K562 (cell line): ENCODE results near the gene DENND2A. TPM values are rescaled to one million over a fixed set of nuclear protein-coding genes. Genes with fewer than 3 reads are reported as not detected.
A peak's percentile ranks its signal among the peaks of the same experiment; 100 is the strongest.

Experiments used
- BDP1 ChIP-seq: IDR thresholded peaks from 3 replicates; pipeline ENCODE4 v1.6.1; 2011; ENCODE audit not compliant: insufficient read length, insufficient read depth
- E2F4 ChIP-seq: sonication (generic); formaldehyde crosslinking; IDR thresholded peaks from 2 replicates; pipeline ENCODE4 v1.8.0; 2022; ENCODE audit warnings: mild to moderate bottlenecking, low read depth, missing genetic modification reagents
- EGR1 ChIP-seq: fragments of 450-650 bp; conservative IDR thresholded peaks from 2 replicates; pipeline ENCODE4 v1.6.1; 2017; ENCODE audit warnings: mild to moderate bottlenecking
- FOSL1 ChIP-seq: fragments of 200-800 bp; sonication (Bioruptor generic); conservative IDR thresholded peaks from 2 replicates; pipeline ENCODE4 v1.6.1; 2016; ENCODE audit warnings: missing genetic modification characterization, missing compliant biosample characterization
- HMGN3 ChIP-seq: IDR thresholded peaks from 2 replicates; pipeline ENCODE4 v1.6.1; 2011; ENCODE audit warnings: borderline replicate concordance, low read depth, mild to moderate bottlenecking, mixed read lengths, low read length; ENCODE audit not compliant: insufficient read length; ENCODE audit errors: extremely low read depth
- MAFK ChIP-seq: IDR thresholded peaks from 2 replicates; pipeline ENCODE4 v1.6.1; 2011; ENCODE audit warnings: low read length, improper control_type of control experiment
- MYC ChIP-seq, 2 experiments: fragments of 250-450 bp in 1 of 2; sonication (Bioruptor Pico) in 1 of 2; IDR thresholded peaks; 2 replicates each; pipeline versions ENCODE4 v1.5.1 to v1.6.1; 2012 to 2021; ENCODE audit warnings: low read depth in 2 of 2, borderline replicate concordance in 1 of 2, improper control_type of control experiment in 1 of 2, low read length in 1 of 2, mild to moderate bottlenecking in 1 of 2, moderate library complexity in 1 of 2
- NRF1 ChIP-seq, 2 experiments: fragments of 450-650 bp; IDR thresholded peaks in 1 of 2; conservative IDR thresholded peaks in 1 of 2; 2 replicates each; pipeline ENCODE4 v1.6.1; 2014; ENCODE audit warnings: mild to moderate bottlenecking in 2 of 2
- PCBP2 ChIP-seq: fragments of 200-400 bp; formaldehyde crosslinking; IDR thresholded peaks from 2 replicates; pipeline ENCODE4 v1.6.1; 2018; ENCODE audit warnings: low read length, low read depth, mild to moderate bottlenecking, moderate library complexity; ENCODE audit not compliant: poor library complexity, severe bottlenecking
- RBBP5 ChIP-seq: fragments of 200-600 bp; sonication (generic); IDR thresholded peaks from 2 replicates; pipeline ENCODE4 v1.6.1; 2012; ENCODE audit warnings: borderline replicate concordance, mild to moderate bottlenecking, low read length, control low read depth, inconsistent platforms; ENCODE audit not compliant: insufficient read depth, poor library complexity, severe bottlenecking
- RCOR1 ChIP-seq, 2 experiments: IDR thresholded peaks; 2 replicates each; pipeline ENCODE4 v1.6.1; 2012; ENCODE audit warnings: low read depth in 2 of 2, low read length in 2 of 2, borderline replicate concordance in 1 of 2, improper control_type of control experiment in 1 of 2
- SAP30 ChIP-seq: fragments of 200-600 bp; sonication (generic); IDR thresholded peaks from 2 replicates; pipeline ENCODE4 v1.6.1; 2012; ENCODE audit warnings: borderline replicate concordance, low read depth, mild to moderate bottlenecking, moderate library complexity, low read length, control low read depth, inconsistent platforms; ENCODE audit not compliant: insufficient read depth, poor library complexity, severe bottlenecking
- SMARCA4 ChIP-seq: fragments of 450-650 bp; IDR thresholded peaks from 2 replicates; pipeline ENCODE4 v1.6.1; 2016
- SOX6 ChIP-seq: fragments of 450-650 bp; IDR thresholded peaks from 2 replicates; pipeline ENCODE4 v1.6.1; 2014; ENCODE audit warnings: mild to moderate bottlenecking
- THRAP3 ChIP-seq: fragments of 450-650 bp; IDR thresholded peaks from 2 replicates; pipeline ENCODE4 v1.6.1; 2016; ENCODE audit warnings: mild to moderate bottlenecking, inconsistent platforms, borderline replicate concordance
- TRIM24 ChIP-seq, 2 experiments: fragments of 450-650 bp; IDR thresholded peaks; 2 replicates each; pipeline ENCODE4 v1.6.1; 2016
- ZNF224 ChIP-seq: sonication (generic); formaldehyde crosslinking; IDR thresholded peaks from 2 replicates; pipeline ENCODE4 v1.8.0; 2022; ENCODE audit warnings: mild to moderate bottlenecking, missing genetic modification reagents
- ZNF277 ChIP-seq: fragments of 250-450 bp; sonication (Bioruptor Pico); IDR thresholded peaks from 2 replicates; pipeline ENCODE4 v1.8.0; 2022; ENCODE audit warnings: inconsistent platforms, mild to moderate bottlenecking, moderate library complexity, borderline replicate concordance
- polyA plus RNA-seq, 8 experiments: library from polyadenylated mRNA; depleted of rRNA in 4 of 8; stranded (reverse) in 5 of 8; unstranded in 3 of 8; fragments of >200 nt; fragmentation: Nextera tagmentation in 2 of 8; fragmentation: Illumina TruSeq in 1 of 8; extraction: Ambion mirVana in 2 of 8; extraction: Trizol in 1 of 8; gene quantifications; 2 replicates each; pipeline versions ENCODE4 v1.2.1 to v1.2.3, GENCODE V29; 2011 to 2014; ENCODE audit warnings: inconsistent platforms in 1 of 8, missing spikeins in 1 of 8
- total RNA-seq, 7 experiments: library from RNA; depleted of rRNA in 6 of 7; stranded (reverse); fragments of >200 nt in 6 of 7; fragmentation: Illumina TruSeq in 2 of 7; extraction: Trizol in 2 of 7; gene quantifications; 2 replicates each; pipeline versions ENCODE4 v1.2.1 to v1.2.3, GENCODE V29; 2011 to 2021; ENCODE audit warnings: low replicate concordance in 1 of 7
- TF ChIP-seq, protein P1 (sequence below): fragments of 450-650 bp; formaldehyde crosslinking; IDR thresholded peaks from 2 replicates; pipeline ENCODE4 v1.4.0; 2020; ENCODE audit warnings: mild to moderate bottlenecking, moderate library complexity

The DENND2A gene
- total and polyA plus RNA-seq, 9 of the 15 experiments (the other 6 are each of a cell fraction or from before 2014, with no cell fraction given), result not detected

DNA sequence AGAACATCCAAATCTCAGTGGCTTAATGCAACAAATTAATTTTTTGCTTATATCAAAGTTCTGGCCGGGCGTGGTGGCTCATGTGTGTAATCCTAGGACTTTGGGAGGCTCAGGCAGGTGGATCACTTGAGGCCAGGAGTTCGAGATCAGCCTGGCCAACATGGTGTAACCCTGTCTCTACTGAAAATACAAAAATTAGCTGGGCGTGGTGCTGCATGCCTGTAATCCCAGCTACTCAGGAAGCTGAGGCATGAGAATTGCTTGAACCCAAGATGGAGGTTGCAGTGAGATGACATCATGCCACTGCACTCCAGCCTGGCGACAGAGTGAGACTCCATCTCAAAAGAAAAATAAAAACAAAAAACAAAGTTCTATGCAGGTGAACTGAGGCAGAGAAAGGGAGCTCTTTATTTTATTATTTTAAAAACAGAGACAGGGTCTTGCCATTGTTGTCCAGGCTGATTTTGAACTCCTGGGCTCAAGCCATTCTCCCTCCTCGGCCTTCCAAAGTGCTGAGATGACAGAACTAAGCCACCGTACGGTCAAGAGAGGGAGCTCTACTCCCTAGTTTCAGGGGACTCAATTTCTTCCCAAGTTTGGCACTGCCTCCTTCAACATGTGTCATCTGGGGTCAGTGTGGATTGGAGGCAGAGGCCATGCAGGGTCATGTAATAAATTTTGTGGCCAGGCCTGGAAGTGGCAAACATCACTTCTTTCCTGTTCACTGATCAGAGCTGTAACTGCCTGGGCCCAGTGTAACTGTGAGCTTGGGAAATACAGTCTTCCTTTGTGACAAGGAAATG lies 34.5 kb upstream of the DENND2A start (continued):
- TF ChIP-seq SMARCA4 (peak; percentile 23; the same call in 1 of the 2 replicates), BDP1 (no peak), PCBP2 (no peak), THRAP3 (no peak), ZNF277 (CRISPR knock-in tag) (no peak), SAP30 (no peak), HMGN3 (no peak), FOSL1 (peak; percentile 45), MAFK (peak; percentile 96), RBBP5 (peak; percentile 60), SOX6 (peak; percentile 6; the same call in 1 of the 2 replicates), TRIM24 (IDR thresholded peaks at IDR 0.05) (0 out of 4 replicates have a peak, but pooled peaks of 1 of the 2 experiments have one; percentile 0), ZNF224 (CRISPR knock-in tag) (no peak), E2F4 (CRISPR knock-in tag) (no peak), NRF1 (conservative IDR thresholded peaks at IDR 0.05 in 1 of 2, IDR thresholded peaks at IDR 0.05 in 1 of 2) (no peak), MYC (IDR thresholded peaks at IDR 0.05; ENCODE audit: low read depth, low read length) (peak; percentile 30), MYC (CRISPR knock-in tag; IDR thresholded peaks at IDR 0.05; ENCODE audit: borderline replicate concordance, low read depth) (no peak), EGR1 (no peak), RCOR1 (IDR thresholded peaks at IDR 0.05; ENCODE audit: borderline replicate concordance in 1 of 2, low read depth in 2 of 2, low read length in 2 of 2) (peak in 1 of 2 experiments; percentile 32; a peak in 1 of 4 replicates)
- TF ChIP-seq, protein P1, sequence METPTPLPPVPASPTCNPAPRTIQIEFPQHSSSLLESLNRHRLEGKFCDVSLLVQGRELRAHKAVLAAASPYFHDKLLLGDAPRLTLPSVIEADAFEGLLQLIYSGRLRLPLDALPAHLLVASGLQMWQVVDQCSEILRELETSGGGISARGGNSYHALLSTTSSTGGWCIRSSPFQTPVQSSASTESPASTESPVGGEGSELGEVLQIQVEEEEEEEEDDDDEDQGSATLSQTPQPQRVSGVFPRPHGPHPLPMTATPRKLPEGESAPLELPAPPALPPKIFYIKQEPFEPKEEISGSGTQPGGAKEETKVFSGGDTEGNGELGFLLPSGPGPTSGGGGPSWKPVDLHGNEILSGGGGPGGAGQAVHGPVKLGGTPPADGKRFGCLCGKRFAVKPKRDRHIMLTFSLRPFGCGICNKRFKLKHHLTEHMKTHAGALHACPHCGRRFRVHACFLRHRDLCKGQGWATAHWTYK (CRISPR knock-in tag), result no peak
